NCI-H187 (cell line): Measurements from ENCODE around the gene ESRRB.

Source experiments
- DNase-seq, 2 experiments: peaks; one replicate each; lab custom pipeline; 2025; lab: John Stamatoyannopoulos, UW

Gene ESRRB

GRCh38 chr14:76450476-76450875 is 74.5 kb downstream of the ESRRB start:
- DNase-seq, result no peak

DNA sequence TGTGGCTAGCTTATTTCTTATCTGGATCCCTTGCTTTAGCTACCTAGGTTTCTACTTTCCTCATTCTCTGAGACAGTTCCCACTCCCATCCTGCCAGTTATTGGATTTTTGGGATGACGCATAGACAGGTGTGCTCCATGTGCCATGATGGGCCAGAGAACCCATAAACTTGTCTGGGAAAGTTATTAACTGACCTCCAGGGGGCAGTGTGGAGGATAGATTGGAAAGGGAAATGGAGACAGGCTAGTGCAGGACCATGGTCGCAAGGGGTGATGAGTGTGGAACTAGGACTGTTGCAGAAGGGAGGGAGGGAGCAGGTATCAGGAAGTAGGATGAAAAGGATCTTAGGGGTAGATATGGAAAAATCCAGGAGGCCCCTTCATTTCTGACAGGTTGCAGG is 80.3 kb downstream of the ESRRB start:
- peak; percentile 18 to 34 for DNase-seq

GRCh38 chr14:76456891-76457586 is 81.1 kb downstream of the ESRRB start:
- no peak for DNase-seq

DNA sequence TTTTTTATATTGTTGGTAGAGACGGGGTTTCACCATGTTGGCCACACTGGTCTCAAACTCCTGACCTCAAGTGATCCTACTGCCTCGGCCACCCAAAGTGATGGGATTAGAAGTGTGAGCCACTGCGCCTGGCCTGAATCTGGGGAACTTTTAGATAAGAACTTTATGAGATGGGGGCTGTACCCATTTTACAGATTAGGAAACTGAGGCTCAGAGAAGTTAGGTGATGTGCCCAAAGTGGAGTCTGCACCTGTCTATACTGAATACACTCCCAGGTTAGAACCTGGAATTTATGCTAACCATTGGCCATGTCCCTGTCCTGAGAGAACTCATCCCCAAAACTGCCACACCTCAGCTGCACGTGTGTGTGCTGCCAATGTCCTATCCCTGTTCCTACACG is 81.9 kb downstream of the ESRRB start:
- DNase-seq, result no peak

DNA sequence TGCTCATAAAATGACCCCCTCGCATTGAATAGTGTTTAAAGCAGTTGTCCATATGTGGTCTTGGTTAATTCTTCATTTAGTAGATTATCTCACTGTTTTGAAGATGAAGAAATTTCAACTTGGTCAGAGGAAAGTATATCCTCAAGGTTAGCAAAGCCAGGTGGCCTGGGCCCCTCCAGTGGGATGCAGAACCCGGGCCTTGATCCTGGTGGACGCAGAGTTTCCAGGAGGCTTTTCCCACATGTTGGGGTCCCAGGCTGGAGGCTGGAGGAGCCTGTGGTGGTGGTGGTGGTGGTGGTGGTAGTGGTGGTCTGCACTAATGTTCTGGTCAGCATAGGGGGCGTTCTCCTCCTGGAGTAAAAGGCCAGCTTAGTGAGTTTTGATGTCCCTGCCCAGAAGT is 85.9 kb downstream of the ESRRB start:
- no peak for DNase-seq

DNA sequence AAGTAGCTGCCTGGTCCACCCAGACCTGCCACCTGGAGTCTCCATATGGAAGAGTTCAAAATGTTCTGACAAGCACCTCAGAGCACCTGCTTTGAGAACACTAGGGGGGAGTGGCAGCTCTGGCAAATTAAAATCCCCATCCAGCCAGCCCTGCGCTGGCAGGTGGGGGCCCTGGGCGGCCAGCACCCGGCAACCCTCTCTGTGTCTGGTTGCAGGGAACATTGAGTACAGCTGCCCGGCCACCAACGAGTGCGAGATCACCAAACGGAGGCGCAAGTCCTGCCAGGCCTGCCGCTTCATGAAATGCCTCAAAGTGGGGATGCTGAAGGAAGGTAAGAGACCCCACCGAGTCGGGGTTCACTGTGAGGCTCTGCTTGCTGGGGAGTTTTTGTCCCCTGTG is 86.4 kb downstream of the ESRRB start:
- no peak for DNase-seq

GRCh38 chr14:76463105-76463504 is 87.2 kb downstream of the ESRRB start:
- DNase-seq, result no peak

DNA sequence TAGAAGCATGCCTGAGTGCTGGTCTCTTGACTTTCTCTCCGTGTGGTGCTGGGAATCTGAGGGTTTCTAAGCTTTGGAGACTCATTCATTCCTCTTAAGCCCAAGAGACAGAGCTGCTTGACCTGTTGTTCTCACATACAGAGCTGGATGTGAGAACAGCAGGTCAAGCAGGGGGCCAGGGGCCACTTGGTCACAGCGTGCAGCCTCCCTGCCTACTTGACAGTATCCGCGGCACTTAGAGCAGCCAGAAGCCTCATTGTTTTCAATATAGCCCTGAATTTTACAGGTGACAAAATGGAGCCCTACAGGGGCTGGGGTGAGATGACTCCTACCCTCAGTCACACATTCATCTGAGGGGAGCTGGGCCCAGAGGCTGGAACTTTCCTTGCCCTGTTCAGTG is 88.9 kb downstream of the ESRRB start:
- DNase-seq, result no peak

GRCh38 chr14:76465664-76466063 is 89.7 kb downstream of the ESRRB start:
- no peak for DNase-seq

DNA sequence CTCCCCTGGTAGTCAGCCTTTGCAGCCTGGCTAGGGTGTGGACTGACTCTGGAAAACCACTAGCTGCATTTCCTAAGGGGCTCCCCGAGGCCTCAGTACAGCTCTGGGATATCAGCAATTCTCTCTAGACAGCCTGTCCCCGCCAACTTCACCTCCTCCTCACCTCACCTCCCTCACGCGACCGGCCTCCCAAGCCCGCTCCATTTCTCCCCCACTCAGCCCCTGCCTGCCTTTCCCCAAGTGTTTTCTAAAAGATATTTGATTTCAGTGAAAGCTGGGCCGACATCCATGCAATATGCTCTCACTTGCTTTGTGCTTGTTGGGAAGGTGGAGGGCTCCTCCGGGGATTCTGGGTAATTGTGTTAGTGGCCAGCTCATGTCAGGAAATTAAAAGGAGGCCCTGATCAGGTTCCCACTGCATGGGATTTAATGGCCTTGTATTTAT is 91.8 kb downstream of the ESRRB start:
- DNase-seq, result no peak

GRCh38 chr14:76472199-76472723 is 96.3 kb downstream of the ESRRB start:
- peak; percentile 71 to 78 for DNase-seq

DNA sequence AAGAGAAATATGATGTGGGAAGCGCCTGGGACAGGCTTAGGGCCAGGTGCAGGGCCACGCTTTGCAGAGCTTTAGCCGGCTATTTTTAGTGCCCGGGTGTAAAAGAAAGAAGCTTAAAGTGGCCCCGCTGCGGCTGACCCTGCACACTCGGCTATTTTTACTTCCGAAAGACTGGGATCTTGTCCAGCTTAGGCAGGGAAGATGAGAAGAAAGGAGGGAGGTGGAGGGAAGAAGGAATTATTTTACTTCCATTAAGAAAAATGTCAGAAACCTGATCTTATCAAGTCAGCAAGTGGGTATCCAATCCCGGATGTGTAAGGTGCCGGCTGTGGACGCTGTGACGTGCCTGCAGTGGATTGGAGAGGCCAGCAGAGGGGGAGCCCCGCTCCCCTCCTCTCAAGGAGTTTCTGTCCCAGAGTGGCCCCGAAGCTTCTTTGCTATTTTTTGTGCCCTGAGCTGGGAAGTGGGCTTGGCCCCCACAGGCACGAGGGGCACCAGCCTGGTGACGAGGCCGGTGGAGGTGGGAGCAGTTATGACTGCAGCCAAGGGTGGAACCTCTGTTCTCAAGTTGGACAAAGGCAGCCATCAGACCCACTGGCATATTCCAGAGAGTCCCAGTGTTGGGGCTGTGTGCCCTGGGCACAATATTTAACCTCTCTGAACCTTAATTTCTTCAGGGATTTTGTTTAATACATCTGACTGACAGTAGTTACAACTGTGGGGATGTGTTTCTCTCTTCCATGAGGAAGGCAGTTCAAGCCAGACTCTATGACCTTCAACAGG is 97.7 kb downstream of the ESRRB start:
- peak; percentile 14 to 37 for DNase-seq

DNA sequence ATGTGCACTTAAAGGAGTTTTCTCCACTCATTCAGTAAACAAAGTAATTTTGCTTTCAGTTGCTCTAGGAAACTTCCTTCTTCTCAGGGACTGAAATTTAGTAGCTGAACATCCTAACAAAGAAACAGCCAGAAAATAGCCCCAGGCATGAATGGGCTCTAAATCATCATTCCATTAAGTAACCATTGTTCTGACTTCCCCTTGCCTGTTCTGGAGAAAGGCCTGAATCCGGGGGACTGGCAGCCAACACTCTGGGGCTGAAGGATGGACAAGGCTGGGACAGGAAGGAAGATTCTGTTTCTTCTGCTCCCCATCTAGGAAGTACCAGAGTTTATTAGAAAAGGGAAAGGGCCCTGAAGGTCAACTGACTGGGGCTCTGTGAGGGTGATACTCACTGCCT is 104.5 kb downstream of the ESRRB start:
- DNase-seq, result no peak

DNA sequence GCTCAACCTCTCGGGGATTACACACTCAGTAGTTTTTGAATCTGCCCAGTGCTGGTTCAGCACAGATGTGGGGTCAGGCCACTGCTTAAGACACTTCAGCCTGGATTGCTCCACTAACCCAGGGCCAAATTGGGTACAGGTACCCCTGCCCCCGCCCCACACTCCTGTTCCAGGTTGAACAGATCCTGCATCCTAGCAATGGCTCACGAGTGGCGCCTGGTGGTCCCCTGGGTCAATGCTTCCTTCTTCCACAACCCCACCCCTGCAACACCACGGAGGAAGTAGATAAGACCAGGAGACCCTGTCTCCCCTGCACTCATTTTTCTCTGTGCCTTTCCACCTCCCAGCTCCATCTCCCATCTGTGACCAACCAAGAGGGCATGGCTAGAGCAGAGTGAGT is 108.4 kb downstream of the ESRRB start:
- DNase-seq, result no peak

GRCh38 chr14:76486251-76486743 is 110.4 kb downstream of the ESRRB start:
- peak; percentile 71 to 95 for DNase-seq

GRCh38 chr14:76488551-76488950 is 112.6 kb downstream of the ESRRB start:
- no peak for DNase-seq

DNA sequence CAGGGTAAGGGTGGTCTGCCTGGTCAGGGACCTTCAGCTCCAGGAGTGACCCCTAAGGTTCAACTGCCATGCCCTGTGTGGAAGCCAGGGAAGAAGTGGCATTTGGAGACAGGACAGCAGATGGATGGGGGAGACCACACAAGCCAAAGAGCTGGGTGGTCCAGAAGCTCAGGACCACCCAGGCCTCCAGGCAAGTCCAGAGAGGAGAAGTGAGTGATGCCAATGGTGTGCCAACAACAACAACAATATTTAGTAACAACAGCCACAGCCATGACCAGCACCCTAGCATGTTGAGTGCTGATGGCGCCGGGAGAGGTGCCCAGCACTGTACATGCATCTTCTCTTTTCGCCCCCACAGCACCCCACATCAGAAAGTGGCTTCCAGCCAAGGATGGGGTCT is 113.7 kb downstream of the ESRRB start:
- no peak for DNase-seq

GRCh38 chr14:76490111-76490510 is 114.2 kb downstream of the ESRRB start:
- DNase-seq, result no peak

DNA sequence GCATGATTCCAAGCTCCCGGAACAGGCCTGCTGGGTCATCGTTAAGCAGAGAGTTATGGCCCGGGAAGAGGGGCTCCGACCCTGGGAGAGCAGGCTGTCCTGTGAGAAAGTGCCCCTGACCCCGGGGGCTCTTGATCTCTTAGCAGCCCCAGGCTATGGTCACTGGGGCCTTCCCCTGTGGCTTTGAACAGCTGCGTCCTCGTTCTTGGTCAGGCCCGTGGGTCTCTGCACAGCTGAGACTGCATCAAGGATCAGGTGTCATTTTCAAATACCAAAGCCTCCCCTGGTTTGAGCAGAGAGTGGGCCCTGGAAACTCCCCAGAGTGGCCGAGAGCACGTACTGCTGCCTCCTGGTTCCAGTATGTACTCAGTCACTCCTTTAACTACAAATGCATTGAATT is 114.8 kb downstream of the ESRRB start:
- DNase-seq, result no peak

DNA sequence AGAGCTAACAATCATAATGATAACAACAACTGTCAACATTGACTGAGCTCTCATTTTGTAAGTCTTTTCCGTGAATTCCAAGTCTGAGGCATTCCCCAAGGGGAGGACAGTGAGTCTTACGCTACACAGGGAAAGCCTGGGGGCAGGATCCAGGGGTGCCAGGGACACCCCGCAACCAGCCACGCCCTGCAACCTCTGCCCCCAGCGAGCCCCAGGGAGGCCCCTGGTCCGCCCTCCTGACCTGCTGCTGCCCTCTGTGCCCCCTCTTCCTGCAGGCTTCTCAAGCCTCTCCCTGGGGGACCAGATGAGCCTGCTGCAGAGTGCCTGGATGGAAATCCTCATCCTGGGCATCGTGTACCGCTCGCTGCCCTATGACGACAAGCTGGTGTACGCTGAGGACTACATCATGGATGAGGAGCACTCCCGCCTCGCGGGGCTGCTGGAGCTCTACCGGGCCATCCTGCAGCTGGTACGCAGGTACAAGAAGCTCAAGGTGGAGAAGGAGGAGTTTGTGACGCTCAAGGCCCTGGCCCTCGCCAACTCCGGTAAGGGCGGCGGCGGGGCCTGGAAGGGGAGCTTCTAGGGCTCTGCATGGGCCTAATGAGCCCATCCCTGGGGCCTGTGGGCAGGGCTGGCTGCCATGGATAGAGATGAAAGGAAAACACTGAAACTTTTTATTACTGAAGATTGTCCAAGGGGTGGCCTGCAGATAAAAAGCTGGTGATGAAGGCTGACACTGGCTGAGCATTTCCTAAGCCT is 115.4 kb downstream of the ESRRB start:
- DNase-seq, result no peak

- DNase-seq, result no peak
Observed at GRCh38 chr14:76495983-76496382, 120.0 kb downstream of the ESRRB start.

DNA sequence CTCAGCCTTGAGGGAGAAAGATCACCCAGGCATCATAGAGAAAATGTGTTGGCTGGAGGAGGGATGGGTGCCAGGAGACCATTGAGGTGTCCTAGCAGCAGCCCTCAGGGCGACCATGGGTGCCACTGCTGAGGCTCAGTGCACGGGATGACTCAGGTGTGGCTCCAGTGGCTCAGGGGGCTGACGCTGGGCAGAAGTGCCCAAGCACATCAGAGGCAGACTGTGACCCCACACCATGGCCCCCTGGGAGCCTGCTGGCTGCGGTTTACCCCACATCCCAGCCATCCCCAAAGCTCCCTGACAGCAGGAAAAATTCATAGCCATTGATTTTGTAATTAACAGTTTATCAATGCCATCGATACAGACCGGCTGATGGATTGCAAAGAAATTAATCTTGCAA is 120.7 kb downstream of the ESRRB start:
- DNase-seq, result no peak
